ENCODE measurements around the gene CENPM. TPM values are rescaled to one million over a fixed set of nuclear protein-coding genes. Genes with fewer than 3 reads are reported as not detected.

CENPM gene
- polyA plus RNA-seq, 1 of the 3 experiments (the other 2 are of a cell fraction) = 15.6 TPM

- Histone ChIP-seq H3F3A (replicated peaks; ENCODE audit: insufficient read depth) (no peaks in the 10 kb centered on the region), H4K20me1 (ENCODE audit: insufficient read depth) (no peaks in the 10 kb centered on the region), H3K4me3 (ENCODE audit: low read depth in 2 of 2, low read length in 1 of 2) (no peak overlapping the region), H3K4me2 (no peak overlapping the region), H3K79me2 (ENCODE audit: insufficient read depth) (no peaks in the 10 kb centered on the region), H3K9me3 (no peaks in the 10 kb centered on the region), H3K36me3 (replicated peaks in 1 of 2; ENCODE audit: control insufficient read depth in 1 of 2, insufficient read depth in 2 of 2, low read length in 1 of 2) (no peaks in the 10 kb centered on the region), H3K9me2 (no peaks in the 10 kb centered on the region), H2AFZ (ENCODE audit: low read depth) (no peak overlapping the region), H3K4me1 (ENCODE audit: control insufficient read depth in 1 of 2, insufficient read depth in 2 of 2, low read depth in 1 of 2, low read length in 1 of 2) (no peaks in the 10 kb centered on the region; a peak in 1 of 4 replicates), H3K27me3 (ENCODE audit: insufficient read depth) (peaks cover 13% of the 10 kb centered on the region; the same call in 1 of the 2 replicates), H3K9ac (no peak overlapping the region), H3K27ac (ENCODE audit: low read depth in 2 of 2, low read length in 1 of 2) (no peak overlapping the region)
- ChIA-PET CTCF (no interaction called here), POLR2A (no interaction called here)
- WGBS (ENCODE audit: low lambda C conversion rate) = 100% methylated on average over 2 of the region's 5 CpGs
- TF ChIP-seq MEF2A (IDR thresholded peaks at IDR 0.05; ENCODE audit: borderline replicate concordance, low read depth) (no peak), SMC3 (IDR thresholded peaks at IDR 0.05; ENCODE audit: low read depth, low read length) (no peak), REST (IDR thresholded peaks at IDR 0.05; ENCODE audit: low read depth, low read length) (no peak), PBX3 (IDR thresholded peaks at IDR 0.05) (no peak), FOXM1 (IDR thresholded peaks at IDR 0.05; ENCODE audit: low read depth) (no peak), USF1 (IDR thresholded peaks at IDR 0.05; ENCODE audit: borderline replicate concordance, low read depth) (no peak), RCOR1 (IDR thresholded peaks at IDR 0.05; ENCODE audit: low read length) (no peak), RFX5 (IDR thresholded peaks at IDR 0.05; ENCODE audit: low read length) (no peak), ELF1 (IDR thresholded peaks at IDR 0.05) (no peak), CHD2 (IDR thresholded peaks at IDR 0.05; ENCODE audit: low read length, partially characterized antibody) (no peak), RXRA (IDR thresholded peaks at IDR 0.05; ENCODE audit: borderline replicate concordance, low read depth) (no peak), ZBTB33 (IDR thresholded peaks at IDR 0.05; ENCODE audit: borderline replicate concordance, low read depth) (no peak)
- DNase-seq = no peak
Observed at GRCh38 chr22:41906822-41907221, 40.1 kb downstream of the CENPM start.
